ENCODE results near the gene LIX1.
A peak's percentile ranks its signal among the peaks of the same experiment; 100 is the strongest.

LIX1 gene

GRCh38 chr5:97171703-97172102 lies 29.3 kb upstream of the LIX1 start:
- peaks cover 40% of the 10 kb centered on the region for H3K36me3 ChIP-seq (ENCODE audit: control insufficient read depth, insufficient read depth, low read length)
- 92 to 99% methylated on average over 2 to 3 of the region's 3 CpGs for WGBS, 2 experiments
- H3K27ac ChIP-seq (ENCODE audit: insufficient read depth, low read depth, low read length, poor library complexity, severe bottlenecking): no peak overlapping the region
- no peak overlapping the region for H3K4me3 ChIP-seq (ENCODE audit: insufficient read depth, low read depth, low read length)
- no peaks in the 10 kb centered on the region for H3K27me3 ChIP-seq (ENCODE audit: control insufficient read depth, insufficient read depth, low read length, poor library complexity, severe bottlenecking)
- no peaks in the 10 kb centered on the region for H3K4me1 ChIP-seq (ENCODE audit: control insufficient read depth, insufficient read depth, low read length)
- no peaks in the 10 kb centered on the region for H3K9me3 ChIP-seq (ENCODE audit: control insufficient read depth, low read length)

GRCh38 chr5:97167435-97167834 lies 25.0 kb upstream of the LIX1 start:
- WGBS, 2 experiments: 93% methylated on average over 6 of the region's 6 CpGs
- no peaks in the 10 kb centered on the region for H3K9me3 ChIP-seq (ENCODE audit: control insufficient read depth, low read length)
- H3K27me3 ChIP-seq (ENCODE audit: control insufficient read depth, insufficient read depth, low read length, poor library complexity, severe bottlenecking): no peaks in the 10 kb centered on the region
- H3K4me1 ChIP-seq (ENCODE audit: control insufficient read depth, insufficient read depth, low read length): no peaks in the 10 kb centered on the region
- no peak overlapping the region for H3K4me3 ChIP-seq (ENCODE audit: insufficient read depth, low read depth, low read length)
- H3K27ac ChIP-seq (ENCODE audit: insufficient read depth, low read depth, low read length, poor library complexity, severe bottlenecking): peak overlapping the region; percentile 40
- peaks cover 39% of the 10 kb centered on the region for H3K36me3 ChIP-seq (ENCODE audit: control insufficient read depth, insufficient read depth, low read length)

GRCh38 chr5:97165726-97166125 lies 23.3 kb upstream of the LIX1 start:
- Histone ChIP-seq H3K27me3 (ENCODE audit: control insufficient read depth, insufficient read depth, low read length, poor library complexity, severe bottlenecking) (no peaks in the 10 kb centered on the region), H3K36me3 (ENCODE audit: control insufficient read depth, insufficient read depth, low read length) (peaks cover 26% of the 10 kb centered on the region), H3K4me3 (ENCODE audit: insufficient read depth, low read depth, low read length) (no peak overlapping the region), H3K27ac (ENCODE audit: insufficient read depth, low read depth, low read length, poor library complexity, severe bottlenecking) (no peak overlapping the region), H3K9me3 (ENCODE audit: control insufficient read depth, low read length) (no peaks in the 10 kb centered on the region), H3K4me1 (ENCODE audit: control insufficient read depth, insufficient read depth, low read length) (no peaks in the 10 kb centered on the region)
- 86 to 87% methylated on average over 1 of the region's 1 CpG for WGBS, 2 experiments

- Histone ChIP-seq H3K36me3 (ENCODE audit: control insufficient read depth, insufficient read depth, low read length) (peaks cover 26% of the 10 kb centered on the region), H3K27me3 (ENCODE audit: control insufficient read depth, insufficient read depth, low read length, poor library complexity, severe bottlenecking) (no peaks in the 10 kb centered on the region), H3K27ac (ENCODE audit: insufficient read depth, low read depth, low read length, poor library complexity, severe bottlenecking) (no peak overlapping the region), H3K9me3 (ENCODE audit: control insufficient read depth, low read length) (no peaks in the 10 kb centered on the region), H3K4me3 (ENCODE audit: insufficient read depth, low read depth, low read length) (no peak overlapping the region), H3K4me1 (ENCODE audit: control insufficient read depth, insufficient read depth, low read length) (no peaks in the 10 kb centered on the region)
These were observed 22.4 kb upstream of the LIX1 start for GRCh38 chr5:97164846-97165245.

- 93 to 94% methylated on average over 5 of the region's 5 CpGs for WGBS, 2 experiments
These were observed 21.4 kb upstream of the LIX1 start for GRCh38 chr5:97163790-97164285.

GRCh38 chr5:97163360-97163764 lies 21.0 kb upstream of the LIX1 start:
- Histone ChIP-seq H3K27ac (ENCODE audit: insufficient read depth, low read depth, low read length, poor library complexity, severe bottlenecking) (no peak overlapping the region), H3K4me1 (ENCODE audit: control insufficient read depth, insufficient read depth, low read length) (no peaks in the 10 kb centered on the region), H3K27me3 (ENCODE audit: control insufficient read depth, insufficient read depth, low read length, poor library complexity, severe bottlenecking) (no peaks in the 10 kb centered on the region), H3K4me3 (ENCODE audit: insufficient read depth, low read depth, low read length) (no peak overlapping the region), H3K36me3 (ENCODE audit: control insufficient read depth, insufficient read depth, low read length) (peaks cover 21% of the 10 kb centered on the region), H3K9me3 (ENCODE audit: control insufficient read depth, low read length) (no peaks in the 10 kb centered on the region)

More at GRCh38 chr5:97163790-97164285, 21.4 kb upstream of the LIX1 start:
- Histone ChIP-seq H3K27me3 (ENCODE audit: control insufficient read depth, insufficient read depth, low read length, poor library complexity, severe bottlenecking) (no peaks in the 10 kb centered on the region), H3K4me3 (ENCODE audit: insufficient read depth, low read depth, low read length) (no peak overlapping the region), H3K4me1 (ENCODE audit: control insufficient read depth, insufficient read depth, low read length) (no peaks in the 10 kb centered on the region), H3K27ac (ENCODE audit: insufficient read depth, low read depth, low read length, poor library complexity, severe bottlenecking) (no peak overlapping the region), H3K36me3 (ENCODE audit: control insufficient read depth, insufficient read depth, low read length) (peaks cover 26% of the 10 kb centered on the region), H3K9me3 (ENCODE audit: control insufficient read depth, low read length) (no peaks in the 10 kb centered on the region)

- Histone ChIP-seq H3K36me3 (ENCODE audit: control insufficient read depth, insufficient read depth, low read length) (peaks cover 12% of the 10 kb centered on the region), H3K4me1 (ENCODE audit: control insufficient read depth, insufficient read depth, low read length) (no peaks in the 10 kb centered on the region), H3K27ac (ENCODE audit: insufficient read depth, low read depth, low read length, poor library complexity, severe bottlenecking) (no peak overlapping the region), H3K27me3 (ENCODE audit: control insufficient read depth, insufficient read depth, low read length, poor library complexity, severe bottlenecking) (no peaks in the 10 kb centered on the region), H3K4me3 (ENCODE audit: insufficient read depth, low read depth, low read length) (no peak overlapping the region), H3K9me3 (ENCODE audit: control insufficient read depth, low read length) (no peaks in the 10 kb centered on the region)
- 47 to 49% methylated on average over 4 of the region's 4 CpGs for WGBS, 2 experiments
These were observed 19.6 kb upstream of the LIX1 start for GRCh38 chr5:97162045-97162444.

- H3K4me1 ChIP-seq (ENCODE audit: control insufficient read depth, insufficient read depth, low read length): no peaks in the 10 kb centered on the region
- no peaks in the 10 kb centered on the region for H3K36me3 ChIP-seq (ENCODE audit: control insufficient read depth, insufficient read depth, low read length)
- no peak overlapping the region for H3K4me3 ChIP-seq (ENCODE audit: insufficient read depth, low read depth, low read length)
- H3K9me3 ChIP-seq (ENCODE audit: control insufficient read depth, low read length): no peaks in the 10 kb centered on the region
- H3K27ac ChIP-seq (ENCODE audit: insufficient read depth, low read depth, low read length, poor library complexity, severe bottlenecking): no peak overlapping the region
- no peaks in the 10 kb centered on the region for H3K27me3 ChIP-seq (ENCODE audit: control insufficient read depth, insufficient read depth, low read length, poor library complexity, severe bottlenecking)
- 92 to 94% methylated on average over 2 of the region's 2 CpGs for WGBS, 2 experiments
These were observed 15.3 kb upstream of the LIX1 start for GRCh38 chr5:97157689-97158088.

GRCh38 chr5:97151370-97151769 lies 9.0 kb upstream of the LIX1 start:
- 87 to 89% methylated on average over 3 of the region's 3 CpGs for WGBS, 2 experiments
- peaks cover 9% of the 10 kb centered on the region for H3K4me1 ChIP-seq (ENCODE audit: control insufficient read depth, insufficient read depth, low read length)

GRCh38 chr5:97150401-97150800 lies 8.0 kb upstream of the LIX1 start:
- Histone ChIP-seq H3K36me3 (ENCODE audit: control insufficient read depth, insufficient read depth, low read length) (no peaks in the 10 kb centered on the region), H3K9me3 (ENCODE audit: control insufficient read depth, low read length) (no peaks in the 10 kb centered on the region), H3K4me1 (ENCODE audit: control insufficient read depth, insufficient read depth, low read length) (peaks cover 9% of the 10 kb centered on the region), H3K4me3 (ENCODE audit: insufficient read depth, low read depth, low read length) (no peak overlapping the region), H3K27ac (ENCODE audit: insufficient read depth, low read depth, low read length, poor library complexity, severe bottlenecking) (no peak overlapping the region), H3K27me3 (ENCODE audit: control insufficient read depth, insufficient read depth, low read length, poor library complexity, severe bottlenecking) (no peaks in the 10 kb centered on the region)
- 82 to 87% methylated on average over 1 of the region's 1 CpG for WGBS, 2 experiments

More at GRCh38 chr5:97151370-97151769, 9.0 kb upstream of the LIX1 start:
- Histone ChIP-seq H3K27me3 (ENCODE audit: control insufficient read depth, insufficient read depth, low read length, poor library complexity, severe bottlenecking) (no peaks in the 10 kb centered on the region), H3K36me3 (ENCODE audit: control insufficient read depth, insufficient read depth, low read length) (no peaks in the 10 kb centered on the region), H3K4me3 (ENCODE audit: insufficient read depth, low read depth, low read length) (no peak overlapping the region), H3K9me3 (ENCODE audit: control insufficient read depth, low read length) (no peaks in the 10 kb centered on the region), H3K27ac (ENCODE audit: insufficient read depth, low read depth, low read length, poor library complexity, severe bottlenecking) (no peak overlapping the region)

GRCh38 chr5:97149709-97150108 lies 7.3 kb upstream of the LIX1 start:
- no peak overlapping the region for H3K27ac ChIP-seq (ENCODE audit: insufficient read depth, low read depth, low read length, poor library complexity, severe bottlenecking)
- no peaks in the 10 kb centered on the region for H3K9me3 ChIP-seq (ENCODE audit: control insufficient read depth, low read length)
- peaks cover 9% of the 10 kb centered on the region for H3K4me1 ChIP-seq (ENCODE audit: control insufficient read depth, insufficient read depth, low read length)
- WGBS, 2 experiments: 100% methylated on average over 1 to 2 of the region's 2 CpGs
- no peaks in the 10 kb centered on the region for H3K36me3 ChIP-seq (ENCODE audit: control insufficient read depth, insufficient read depth, low read length)
- H3K4me3 ChIP-seq (ENCODE audit: insufficient read depth, low read depth, low read length): no peak overlapping the region
- no peaks in the 10 kb centered on the region for H3K27me3 ChIP-seq (ENCODE audit: control insufficient read depth, insufficient read depth, low read length, poor library complexity, severe bottlenecking)

Data from ectodermal cell (in vitro differentiated cells).